ENCODE results near the gene TREH. TPM values are rescaled to one million over a fixed set of nuclear protein-coding genes. Genes with fewer than 3 reads are reported as not detected.

Gene TREH
- total RNA-seq, 2 experiments from 2014 or later = not detected

DNA sequence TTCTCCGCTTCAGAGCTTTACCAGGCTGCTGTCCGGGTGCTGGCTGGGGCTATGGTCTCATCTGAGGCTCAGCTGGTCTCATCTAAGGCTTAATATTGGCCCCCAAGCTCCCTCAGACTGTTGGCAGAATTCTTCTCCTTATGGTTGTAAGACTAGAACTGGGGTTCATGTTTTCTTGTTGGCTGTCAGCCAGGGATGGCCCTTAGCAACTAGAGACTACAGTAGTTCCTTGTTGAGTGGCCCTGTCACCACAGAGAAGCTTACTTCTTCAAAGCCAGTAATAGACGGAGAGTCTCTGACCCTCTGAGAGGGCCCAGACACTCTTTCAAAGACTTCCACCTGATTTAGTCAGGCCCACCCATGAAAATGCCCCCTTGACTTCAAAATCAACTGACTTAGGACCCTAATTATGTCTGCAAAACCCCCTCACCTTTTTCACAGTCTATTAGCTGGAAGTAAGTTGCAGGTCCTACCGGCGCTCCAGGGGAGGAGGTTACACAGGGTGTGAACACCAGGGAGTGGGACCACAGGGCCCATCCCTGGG lies 24.2 kb upstream of the TREH start:
- Histone ChIP-seq H3K9me3 (ENCODE audit: low read length) (no peaks in the 10 kb centered on the region), H3K27ac (ENCODE audit: low read depth, low read length, poor library complexity, severe bottlenecking) (no peak overlapping the region), H3K36me3 (ENCODE audit: insufficient read depth, low read length) (no peaks in the 10 kb centered on the region), H3K9me2 (ENCODE audit: insufficient read depth, low read length) (no peaks in the 10 kb centered on the region), H2AFZ (ENCODE audit: low read length) (no peak overlapping the region), H3K79me2 (ENCODE audit: insufficient read depth, low read depth, low read length) (no peaks in the 10 kb centered on the region), H3K4me3 (ENCODE audit: low read depth, low read length, poor library complexity, severe bottlenecking) (no peak overlapping the region), H3K4me2 (ENCODE audit: low read length) (no peak overlapping the region), H4K20me1 (ENCODE audit: insufficient read depth, low read length) (no peaks in the 10 kb centered on the region), H3K4me1 (ENCODE audit: insufficient read depth, low read length, poor library complexity, severe bottlenecking) (peaks cover 14% of the 10 kb centered on the region)
- ChIA-PET CTCF (ENCODE audit: unreplicated experiment) (no interaction called here), POLR2A (interaction anchor here (0.7 kb wide), 1 partner anchor 89 kb away, joined by 3 read pairs; no protein-coding TSS in a partner anchor)
- intact Hi-C loops (cut with micrococcal nuclease; ENCODE audit: unreplicated experiment) = no loop called here
- no peak for TF ChIP-seq CTCF (conservative IDR thresholded peaks at IDR 0.05; ENCODE audit: low read length)
- TF ChIP-seq EZH2phosphoT487 (IDR thresholded peaks at IDR 0.05; ENCODE audit: borderline replicate concordance, low read depth, low read length) = no peak
- BruUV-seq (replicated peaks) = no TSS peak
- no peak for DNase-seq (ENCODE audit: low spot score)

- H3K36me3 ChIP-seq (ENCODE audit: insufficient read depth, low read length) = no peaks in the 10 kb centered on the region
- POLR2A ChIA-PET = interaction anchor here (0.6 kb wide), 2 partner anchors 69 to 317 kb away, joined by 4 read pairs; no protein-coding TSS in a partner anchor
- H3K9me2 ChIP-seq (ENCODE audit: insufficient read depth, low read length) = no peaks in the 10 kb centered on the region
- H3K79me2 ChIP-seq (ENCODE audit: insufficient read depth, low read depth, low read length) = no peaks in the 10 kb centered on the region
- no peak overlapping the region for H3K4me3 ChIP-seq (ENCODE audit: low read depth, low read length, poor library complexity, severe bottlenecking)
- no peak overlapping the region for H2AFZ ChIP-seq (ENCODE audit: low read length)
- no TSS peak for BruUV-seq (replicated peaks)
- intact Hi-C loops (cut with micrococcal nuclease; ENCODE audit: unreplicated experiment) = no loop called here
- peaks cover 6% of the 10 kb centered on the region for H3K4me1 ChIP-seq (ENCODE audit: insufficient read depth, low read length, poor library complexity, severe bottlenecking)
- CTCF ChIA-PET (ENCODE audit: unreplicated experiment) = no interaction called here
- no peak overlapping the region for H3K27ac ChIP-seq (ENCODE audit: low read depth, low read length, poor library complexity, severe bottlenecking)
- TF ChIP-seq EZH2phosphoT487 (IDR thresholded peaks at IDR 0.05; ENCODE audit: borderline replicate concordance, low read depth, low read length) (no peak), CTCF (conservative IDR thresholded peaks at IDR 0.05; ENCODE audit: low read length) (no peak)
- H3K4me2 ChIP-seq (ENCODE audit: low read length) = no peak overlapping the region
- no peak for DNase-seq (ENCODE audit: low spot score)
- H3K9me3 ChIP-seq (ENCODE audit: low read length) = no peaks in the 10 kb centered on the region
- no peaks in the 10 kb centered on the region for H4K20me1 ChIP-seq (ENCODE audit: insufficient read depth, low read length)
Measured at GRCh38 chr11:118699506-118700220, 20.2 kb upstream of the TREH start.

DNA sequence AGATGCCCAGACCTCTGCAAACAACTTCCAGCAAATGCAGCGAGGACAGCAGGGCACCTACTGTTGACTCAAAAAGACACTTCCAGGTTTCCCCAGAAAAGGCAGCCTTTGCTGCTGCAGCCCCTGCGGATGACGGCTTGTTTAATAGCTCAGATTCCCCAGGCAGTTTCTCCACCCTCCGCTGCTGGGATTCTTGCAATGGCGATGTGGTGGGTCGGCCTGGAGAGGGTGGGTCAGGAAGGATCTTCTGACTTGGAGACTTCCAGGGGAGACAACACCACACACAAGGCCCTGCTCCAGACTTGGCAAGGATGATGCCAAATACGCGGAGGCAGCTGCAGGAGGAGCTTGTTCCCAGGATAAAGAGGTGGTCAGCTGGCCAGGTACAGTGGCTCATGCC lies 17.9 kb upstream of the TREH start:
- no peak for DNase-seq (ENCODE audit: low spot score)
- H3K9me3 ChIP-seq (ENCODE audit: low read length) = no peaks in the 10 kb centered on the region
- ChIA-PET CTCF (ENCODE audit: unreplicated experiment) (interaction anchor here (1.0 to 1.4 kb wide), 2 partner anchors 92 to 93 kb away, joined by 4 read pairs; no protein-coding TSS in a partner anchor), POLR2A (interaction anchor here (0.5 to 1.7 kb wide), 4 partner anchors 8 to 171 kb away, joined by 3 to 5 read pairs (median 3); partner anchors contain the start of gene DDX6)
- no peaks in the 10 kb centered on the region for H3K36me3 ChIP-seq (ENCODE audit: insufficient read depth, low read length)
- no peaks in the 10 kb centered on the region for H3K9me2 ChIP-seq (ENCODE audit: insufficient read depth, low read length)
- no peak overlapping the region for H2AFZ ChIP-seq (ENCODE audit: low read length)
- intact Hi-C loops (cut with micrococcal nuclease; ENCODE audit: unreplicated experiment) = no loop called here
- no peak for TF ChIP-seq CTCF (conservative IDR thresholded peaks at IDR 0.05; ENCODE audit: low read length)
- TF ChIP-seq EZH2phosphoT487 (IDR thresholded peaks at IDR 0.05; ENCODE audit: borderline replicate concordance, low read depth, low read length) = no peak
- peaks cover 6% of the 10 kb centered on the region for H3K4me1 ChIP-seq (ENCODE audit: insufficient read depth, low read length, poor library complexity, severe bottlenecking)
- BruUV-seq (replicated peaks) = no TSS peak
- H3K79me2 ChIP-seq (ENCODE audit: insufficient read depth, low read depth, low read length) = no peaks in the 10 kb centered on the region
- H4K20me1 ChIP-seq (ENCODE audit: insufficient read depth, low read length) = no peaks in the 10 kb centered on the region
- no peak overlapping the region for H3K4me3 ChIP-seq (ENCODE audit: low read depth, low read length, poor library complexity, severe bottlenecking)
- H3K4me2 ChIP-seq (ENCODE audit: low read length) = no peak overlapping the region
- H3K27ac ChIP-seq (ENCODE audit: low read depth, low read length, poor library complexity, severe bottlenecking) = no peak overlapping the region
